GM21515 (cell line): Measurements from ENCODE around the gene NFIB.
A peak's percentile ranks its signal among the peaks of the same experiment; 100 is the strongest.

Source experiments
- ATAC-seq: cut with Tn5 transposase; IDR thresholded peaks from one replicate; pipeline ENCODE4 v1.9.1; 2021; ENCODE audit not compliant: unreplicated experiment

NFIB gene

GRCh38 chr9:14313951-14314423 is at the start of gene NFIB:
Gene NFIB, minus strand, starts transcription at chr9:14314141. Its CDS starts 630 bp downstream, at chr9:14313511.
- no peak for ATAC-seq

GRCh38 chr9:14362175-14362574 is 48.2 kb upstream of the NFIB start:
- no peak for ATAC-seq

DNA sequence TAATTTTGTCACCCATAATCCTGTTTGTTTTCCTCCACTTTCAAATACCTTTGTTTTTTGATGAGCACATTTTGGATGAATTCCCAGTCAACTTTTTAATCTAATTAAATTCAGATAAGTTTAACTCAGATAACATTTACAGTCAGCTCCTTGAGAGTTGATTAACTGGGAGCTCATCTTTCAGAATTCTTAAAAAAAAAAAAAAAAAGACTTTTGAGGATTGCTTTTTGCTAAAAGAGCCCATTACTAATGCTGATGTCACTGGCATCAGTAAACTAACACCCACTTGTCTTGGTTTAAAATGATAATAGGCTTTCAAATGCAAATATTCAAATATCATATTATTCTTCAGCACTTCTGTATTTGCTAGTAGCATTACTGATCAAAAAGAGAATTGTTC is 47.1 kb upstream of the NFIB start:
- no peak for ATAC-seq

DNA sequence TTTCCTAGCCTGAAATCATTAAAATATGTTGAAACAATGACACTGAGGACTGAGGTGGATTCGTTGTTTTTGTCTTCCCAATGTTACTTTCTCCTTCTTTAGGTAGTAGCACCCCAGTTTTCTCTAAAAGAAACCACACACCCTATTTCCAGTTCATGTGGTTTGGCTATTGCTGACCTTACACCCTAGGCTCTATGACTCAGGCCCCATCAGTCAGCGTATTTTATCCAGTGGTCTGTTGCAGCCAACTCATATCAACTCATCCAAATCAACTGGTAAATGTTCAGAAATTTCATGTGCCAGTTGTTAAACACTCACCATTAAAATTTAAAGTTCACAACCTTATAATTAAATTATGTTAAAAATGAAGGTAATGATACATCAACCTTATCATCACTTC is 44.6 kb upstream of the NFIB start:
- no peak for ATAC-seq

GRCh38 chr9:14356351-14357265 is 42.7 kb upstream of the NFIB start:
- ATAC-seq: no peak

DNA sequence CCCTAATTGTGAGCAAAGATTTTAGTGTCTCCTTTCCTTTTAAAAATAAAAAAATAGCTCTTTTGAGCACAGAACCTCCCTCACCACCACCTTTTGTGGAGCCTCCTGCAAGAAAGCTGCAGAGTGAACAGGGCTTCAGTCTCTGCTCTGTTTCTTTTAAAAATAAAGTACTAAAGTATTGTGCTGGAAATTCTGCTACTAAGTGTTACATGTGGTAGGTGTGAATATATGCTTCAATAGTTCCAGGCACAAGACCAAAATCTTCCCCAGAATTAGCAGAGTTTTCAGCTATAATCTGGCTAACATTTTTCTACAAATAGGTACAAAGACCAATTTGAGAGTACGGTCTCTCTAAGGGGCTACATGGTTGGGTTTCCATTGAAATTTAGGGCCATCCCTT is 40.3 kb upstream of the NFIB start:
- no peak for ATAC-seq

DNA sequence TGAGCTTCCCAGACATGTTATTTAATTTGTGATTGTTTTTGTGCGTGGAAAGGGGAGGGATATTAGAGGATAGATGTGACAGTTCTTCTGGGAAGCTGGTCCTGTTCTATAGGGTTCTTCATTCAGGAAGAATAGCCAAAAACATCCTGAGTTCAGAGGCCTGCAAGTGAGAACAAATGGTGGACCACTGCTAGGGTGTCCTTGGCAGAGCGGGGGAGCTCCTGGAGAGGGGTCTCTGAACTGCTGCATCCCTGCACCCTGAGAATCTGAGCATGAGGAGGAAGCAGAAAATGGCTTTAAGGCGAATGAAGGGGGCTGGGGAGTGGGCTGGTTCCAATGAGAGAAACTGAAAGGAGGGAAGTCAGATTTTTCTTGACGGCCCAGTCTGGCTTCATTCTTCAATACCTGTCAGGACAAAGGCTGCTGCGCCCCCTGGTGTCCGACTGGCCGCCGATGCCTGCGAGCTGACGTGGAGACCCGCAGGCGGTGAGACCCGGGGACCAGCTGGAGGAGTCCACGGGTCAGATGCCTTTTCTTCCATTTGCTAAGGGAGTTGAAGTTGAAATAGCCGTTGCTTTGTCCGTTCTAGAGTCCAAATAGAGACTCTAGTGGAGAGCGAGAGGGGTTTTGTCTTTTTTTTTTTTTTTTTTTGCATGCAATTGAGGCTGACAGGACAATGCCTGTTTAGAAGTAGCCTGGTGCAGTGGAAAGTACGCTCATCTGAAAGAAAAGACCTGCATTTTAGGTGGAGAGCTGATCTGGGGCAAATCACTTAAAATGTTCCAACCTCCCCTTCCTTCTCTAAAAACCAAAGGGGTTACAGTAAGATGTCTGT is 39.5 kb upstream of the NFIB start:
- ATAC-seq: peak; percentile 88

DNA sequence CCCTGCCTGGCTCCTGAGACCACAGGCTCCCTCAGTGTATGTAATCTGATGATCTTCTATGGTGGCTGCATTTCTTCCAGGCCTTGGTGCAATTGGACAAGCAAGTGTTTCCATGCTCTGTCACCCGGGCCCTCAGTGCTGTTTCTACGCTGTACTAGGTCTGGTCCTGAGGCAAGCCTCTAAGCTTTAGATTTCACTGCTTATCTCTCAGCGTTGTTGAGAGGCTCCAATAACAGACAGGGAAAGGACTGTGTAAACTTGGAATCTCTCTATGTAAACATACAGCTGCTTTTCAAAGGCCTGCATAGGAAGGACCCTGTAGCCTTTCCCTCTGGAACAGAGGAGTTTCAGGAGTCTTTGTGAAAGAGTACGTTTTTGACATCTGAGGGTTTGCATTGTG is 38.6 kb upstream of the NFIB start:
- no peak for ATAC-seq

- ATAC-seq: no peak
Observed at GRCh38 chr9:14351221-14351836, 37.4 kb upstream of the NFIB start.

GRCh38 chr9:14350754-14351153 is 36.8 kb upstream of the NFIB start:
- ATAC-seq: no peak

DNA sequence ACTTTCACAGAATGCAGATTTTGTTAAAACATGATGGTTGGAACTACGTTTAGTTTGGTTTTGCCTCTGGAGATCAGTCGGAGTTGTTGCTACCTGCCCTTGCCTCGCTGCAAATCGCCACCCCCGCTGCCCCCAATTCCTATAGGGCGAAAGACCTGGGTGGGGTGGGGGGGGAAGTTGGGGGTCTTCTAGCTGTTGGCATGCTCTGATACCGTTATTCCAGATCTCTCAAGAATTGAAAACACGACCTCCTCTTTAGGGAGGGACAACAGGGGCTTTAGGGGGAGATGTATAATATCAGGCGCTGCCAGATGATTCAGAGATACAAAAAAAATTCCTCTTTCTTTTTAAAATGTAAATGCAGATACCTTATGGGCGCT is 36.4 kb upstream of the NFIB start:
- no peak for ATAC-seq

GRCh38 chr9:14349447-14350348 is 35.8 kb upstream of the NFIB start:
- no peak for ATAC-seq

DNA sequence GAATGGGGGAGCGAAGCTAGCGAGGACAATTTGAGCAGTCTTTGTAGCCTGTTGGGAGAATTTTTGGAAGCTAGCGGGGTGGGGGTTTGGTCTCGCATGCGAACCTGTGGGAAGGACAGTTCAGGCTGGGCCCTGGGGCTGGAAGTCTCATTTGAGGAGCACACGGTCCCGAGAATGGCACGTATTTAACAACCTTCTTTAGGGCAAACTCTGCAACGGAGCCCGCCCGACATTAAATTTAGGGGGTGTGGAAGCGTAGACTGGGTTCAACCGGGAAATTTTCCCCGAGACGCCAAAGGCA is 35.2 kb upstream of the NFIB start:
- no peak for ATAC-seq

- no peak for ATAC-seq
Observed at GRCh38 chr9:14348373-14349145, 34.6 kb upstream of the NFIB start.

- no peak for ATAC-seq
Observed at GRCh38 chr9:14348123-14348372, 34.1 kb upstream of the NFIB start.

DNA sequence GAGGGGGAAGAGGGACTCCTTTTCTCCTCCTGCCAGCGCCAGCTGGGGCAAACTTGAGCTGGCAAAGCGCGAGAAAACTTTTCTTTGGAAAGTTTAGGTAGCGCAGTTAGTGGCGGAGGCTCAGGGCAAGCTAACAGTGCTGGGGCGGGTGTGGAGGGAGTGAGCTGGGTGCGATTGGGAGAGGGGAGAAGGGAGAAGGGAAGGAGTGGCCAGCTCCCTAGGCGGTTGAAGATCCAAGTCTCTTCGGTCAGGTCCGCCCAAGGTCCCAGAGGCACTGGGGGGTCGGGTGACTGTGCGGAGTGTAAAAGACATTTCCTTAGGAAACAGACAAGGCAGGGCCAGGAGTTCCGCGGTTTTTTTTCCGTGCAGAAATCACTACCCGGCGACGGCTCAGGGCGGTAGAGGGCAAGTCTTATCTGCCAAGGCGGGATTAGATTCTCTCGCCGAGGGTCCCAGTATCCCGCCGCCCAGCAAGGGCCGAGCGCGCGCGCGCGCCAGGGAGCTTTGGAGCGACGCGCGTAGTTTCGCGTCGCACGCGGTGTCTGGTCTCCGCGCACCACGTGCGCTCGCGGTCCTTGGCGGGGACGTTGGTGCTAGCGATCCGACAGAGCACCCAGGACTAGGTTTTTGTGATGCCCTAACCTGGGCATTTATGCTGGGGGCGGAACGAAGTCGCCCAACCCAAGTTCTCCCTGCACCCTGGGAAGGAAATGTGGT is 33.6 kb upstream of the NFIB start:
- ATAC-seq: no peak

GRCh38 chr9:14346811-14347405 is 33.0 kb upstream of the NFIB start:
- no peak for ATAC-seq

DNA sequence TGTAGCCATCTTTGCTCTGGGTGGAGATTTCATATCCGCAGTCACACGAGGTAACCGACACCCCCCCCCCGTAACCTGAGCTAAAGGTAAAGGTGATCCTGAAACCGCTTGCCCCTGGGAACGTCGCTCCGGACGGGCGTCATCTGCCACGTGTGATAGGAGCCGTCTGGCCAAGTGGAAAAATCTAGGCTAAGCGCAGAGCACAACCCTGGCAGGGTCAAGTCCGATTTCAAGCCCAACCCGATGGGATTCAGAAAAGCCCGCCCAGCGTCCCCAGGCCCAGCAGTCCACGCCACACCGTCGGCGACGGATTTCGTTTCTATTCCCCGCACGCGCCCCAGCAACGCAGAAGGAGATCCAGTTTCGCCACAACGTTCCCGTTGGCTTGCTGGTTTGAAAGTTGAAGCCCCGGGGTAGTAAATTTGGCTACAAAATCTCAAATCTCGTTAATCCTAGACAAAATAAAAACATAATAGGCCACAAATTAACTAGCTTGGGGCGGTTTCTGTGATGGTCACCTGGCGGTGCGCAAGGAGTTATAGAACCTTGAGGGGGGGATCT is 32.4 kb upstream of the NFIB start:
- ATAC-seq: no peak
